Measurements from ENCODE around the gene JADE3.

- TF ChIP-seq, protein P1, sequence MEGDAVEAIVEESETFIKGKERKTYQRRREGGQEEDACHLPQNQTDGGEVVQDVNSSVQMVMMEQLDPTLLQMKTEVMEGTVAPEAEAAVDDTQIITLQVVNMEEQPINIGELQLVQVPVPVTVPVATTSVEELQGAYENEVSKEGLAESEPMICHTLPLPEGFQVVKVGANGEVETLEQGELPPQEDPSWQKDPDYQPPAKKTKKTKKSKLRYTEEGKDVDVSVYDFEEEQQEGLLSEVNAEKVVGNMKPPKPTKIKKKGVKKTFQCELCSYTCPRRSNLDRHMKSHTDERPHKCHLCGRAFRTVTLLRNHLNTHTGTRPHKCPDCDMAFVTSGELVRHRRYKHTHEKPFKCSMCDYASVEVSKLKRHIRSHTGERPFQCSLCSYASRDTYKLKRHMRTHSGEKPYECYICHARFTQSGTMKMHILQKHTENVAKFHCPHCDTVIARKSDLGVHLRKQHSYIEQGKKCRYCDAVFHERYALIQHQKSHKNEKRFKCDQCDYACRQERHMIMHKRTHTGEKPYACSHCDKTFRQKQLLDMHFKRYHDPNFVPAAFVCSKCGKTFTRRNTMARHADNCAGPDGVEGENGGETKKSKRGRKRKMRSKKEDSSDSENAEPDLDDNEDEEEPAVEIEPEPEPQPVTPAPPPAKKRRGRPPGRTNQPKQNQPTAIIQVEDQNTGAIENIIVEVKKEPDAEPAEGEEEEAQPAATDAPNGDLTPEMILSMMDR (IDR thresholded peaks at IDR 0.05; ENCODE audit: low read length): no peak
- TF ChIP-seq EZH2phosphoT487 (IDR thresholded peaks at IDR 0.05; ENCODE audit: low read length): no peak
- no peak for TF ChIP-seq EZH2 (optimal IDR thresholded peaks at IDR 0.05; ENCODE audit: low read depth, low read length)
These were observed 147.1 kb downstream of the JADE3 start for GRCh38 chrX:47059142-47059874.

Measured in MM.1S (cell line).